Breast epithelium (tissue), 4 donors: ENCODE results near the gene CRIM1. TPM values are rescaled to one million over a fixed set of nuclear protein-coding genes. Genes with fewer than 3 reads are reported as not detected.
A peak's percentile ranks its signal among the peaks of the same experiment; 100 is the strongest.

Source experiments
- DNase-seq, 2 donors: peaks; one replicate each; pipeline ENCODE4 v3.0.0-alpha.2; 2019; ENCODE audit warnings: low spot score in 2 of 2
- H3K27ac ChIP-seq, 2 donors: fragments of 200-600 bp; sonication (generic) in 1 of 2; one replicate each; pipeline ENCODE4 v1.5.1; 2016 to 2019; ENCODE audit warnings: mild to moderate bottlenecking in 1 of 2
- H3K27me3 ChIP-seq, 2 donors: fragments of 200-600 bp; sonication (generic) in 1 of 2; one replicate each; pipeline versions ENCODE4 v1.5.1 to v1.6.0; 2017 to 2019; ENCODE audit warnings: control low read depth in 1 of 2, mild to moderate bottlenecking in 1 of 2
- H3K36me3 ChIP-seq: fragments of 200-600 bp; one replicate; pipeline ENCODE4 v1.5.1; 2019
- H3K4me1 ChIP-seq, 2 donors: fragments of 200-600 bp; sonication (generic); one replicate each; pipeline ENCODE4 v1.5.1; 2016 to 2019; ENCODE audit warnings: control low read depth in 1 of 2
- H3K4me3 ChIP-seq, 3 donors: fragments of 200-600 bp; sonication (generic); 1 replicate in 2 of 3; 2 replicates in 1 of 3; pipeline ENCODE4 v1.5.1; 2016 to 2019; ENCODE audit warnings: mild to moderate bottlenecking in 3 of 3, moderate library complexity in 2 of 3
- H3K9me3 ChIP-seq, 2 donors: fragments of 200-600 bp; sonication (generic) in 1 of 2; one replicate each; pipeline ENCODE4 v1.5.1; 2016 to 2019; ENCODE audit warnings: control low read depth in 1 of 2
- POLR2A ChIP-seq: fragments of 450-650 bp; IDR thresholded peaks from one replicate; pipeline ENCODE4 v1.6.1; 2016; ENCODE audit warnings: antibody characterized with exemption, mild to moderate bottlenecking, moderate library complexity
- POLR2AphosphoS5 ChIP-seq, 3 donors: sonication (generic); formaldehyde crosslinking; IDR thresholded peaks; one replicate each; pipeline ENCODE4 v1.6.1; 2017; ENCODE audit warnings: antibody characterized with exemption in 3 of 3
- intact Hi-C: fragments of 100-400 bp; cut with DNase I; formaldehyde crosslinking; loops from one replicate; pipeline ENCODE4 v1.15.1; 2023; ENCODE audit warnings: low total_unique reads
- total RNA-seq, 3 donors: library from RNA; depleted of rRNA; stranded (reverse); fragments of >200 nt; gene quantifications; one replicate each; pipeline ENCODE4 v1.1.0, GENCODE V29; 2016
- TF ChIP-seq, protein P1 (sequence below), 3 donors: fragments of 450-650 bp; IDR thresholded peaks; one replicate each; pipeline ENCODE4 v1.5.1; 2016 to 2017; ENCODE audit warnings: antibody characterized with exemption in 3 of 3, mild to moderate bottlenecking in 3 of 3, moderate library complexity in 3 of 3

CRIM1 gene
- total RNA-seq, 3 donors from 2014 or later = 166 to 187 (median 178) TPM

DNA sequence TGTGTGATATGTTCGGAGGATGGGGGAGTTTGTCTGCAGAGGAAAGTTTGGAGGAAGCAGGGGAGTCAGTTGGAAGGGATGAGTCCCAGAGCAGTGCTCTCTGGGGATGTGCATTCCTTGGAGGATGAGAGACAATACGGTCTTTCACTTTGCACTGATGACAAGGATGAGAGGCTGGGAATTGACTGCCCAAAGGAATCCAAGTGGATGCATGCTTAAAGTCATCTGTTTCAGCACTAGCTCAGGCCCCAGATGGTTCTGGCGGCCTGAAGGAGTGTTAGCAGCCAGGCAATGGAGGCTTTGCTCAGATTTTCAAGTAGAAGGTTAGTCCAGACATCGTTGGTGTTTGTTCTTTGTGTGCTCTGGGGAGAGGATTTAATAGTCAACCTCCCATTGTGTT is 100.2 kb downstream of the CRIM1 start:
- no peak for TF ChIP-seq POLR2AphosphoS5 (IDR thresholded peaks at IDR 0.05)
- TF ChIP-seq POLR2A = no peak
- no peak for DNase-seq
- Histone ChIP-seq H3K36me3 (no peaks in the 10 kb centered on the region), H3K27ac (peak overlapping the region; percentile 50 to 62), H3K4me3 (no peak overlapping the region), H3K4me1 (no peaks in the 10 kb centered on the region), H3K9me3 (no peaks in the 10 kb centered on the region), H3K27me3 (no peaks in the 10 kb centered on the region)
- intact Hi-C loops = no loop called here

DNA sequence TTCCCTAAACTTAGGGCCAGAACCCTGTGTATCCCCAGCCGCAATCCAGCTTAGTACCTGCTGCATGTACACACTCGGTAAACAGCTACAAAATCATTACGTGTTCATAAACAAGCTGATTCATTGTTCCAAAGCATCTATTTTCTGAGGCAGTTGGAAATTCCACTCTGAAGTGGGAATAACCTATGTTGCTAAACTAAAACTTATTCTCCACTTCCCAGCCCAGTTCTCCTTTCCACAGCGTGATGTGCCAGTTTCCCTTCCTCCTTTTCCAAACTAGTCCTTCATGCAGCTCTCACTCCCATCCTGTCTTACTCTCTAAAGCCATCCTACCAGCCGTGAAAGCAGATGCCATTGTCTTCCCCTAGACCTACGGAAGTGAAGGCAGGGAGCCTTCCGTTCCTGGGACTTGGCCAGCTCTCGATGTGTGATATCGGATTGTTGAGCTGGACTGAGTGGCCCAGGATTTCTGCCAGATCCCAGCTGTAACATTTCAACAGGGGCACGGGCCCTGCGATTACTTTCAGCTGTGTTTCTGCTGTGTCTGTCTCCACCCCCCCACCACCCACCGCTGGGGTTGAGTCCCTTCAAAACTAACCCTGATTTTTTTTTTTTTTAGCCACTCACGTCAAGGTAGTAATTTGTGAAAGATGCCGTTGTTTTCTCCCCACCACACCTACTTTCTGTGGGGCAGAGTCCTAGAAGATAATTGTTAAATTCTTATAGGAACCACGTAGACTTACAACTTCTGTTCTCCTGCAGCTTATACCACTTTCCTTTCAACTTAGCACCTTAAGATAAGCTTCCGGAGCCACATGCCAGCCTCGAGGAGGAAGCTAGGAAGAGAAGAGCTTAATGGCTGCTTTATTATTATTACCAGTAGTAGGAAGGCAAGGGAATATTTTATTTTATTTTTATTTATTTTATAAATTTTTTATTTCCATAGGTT is 100.9 kb downstream of the CRIM1 start:
- H3K4me1 ChIP-seq = peaks cover 0 to 3% of the 10 kb centered on the region in 2 donors
- TF ChIP-seq POLR2AphosphoS5 (IDR thresholded peaks at IDR 0.05) = peak in 1 of 3 donors; percentile 23
- TF ChIP-seq, protein P1, sequence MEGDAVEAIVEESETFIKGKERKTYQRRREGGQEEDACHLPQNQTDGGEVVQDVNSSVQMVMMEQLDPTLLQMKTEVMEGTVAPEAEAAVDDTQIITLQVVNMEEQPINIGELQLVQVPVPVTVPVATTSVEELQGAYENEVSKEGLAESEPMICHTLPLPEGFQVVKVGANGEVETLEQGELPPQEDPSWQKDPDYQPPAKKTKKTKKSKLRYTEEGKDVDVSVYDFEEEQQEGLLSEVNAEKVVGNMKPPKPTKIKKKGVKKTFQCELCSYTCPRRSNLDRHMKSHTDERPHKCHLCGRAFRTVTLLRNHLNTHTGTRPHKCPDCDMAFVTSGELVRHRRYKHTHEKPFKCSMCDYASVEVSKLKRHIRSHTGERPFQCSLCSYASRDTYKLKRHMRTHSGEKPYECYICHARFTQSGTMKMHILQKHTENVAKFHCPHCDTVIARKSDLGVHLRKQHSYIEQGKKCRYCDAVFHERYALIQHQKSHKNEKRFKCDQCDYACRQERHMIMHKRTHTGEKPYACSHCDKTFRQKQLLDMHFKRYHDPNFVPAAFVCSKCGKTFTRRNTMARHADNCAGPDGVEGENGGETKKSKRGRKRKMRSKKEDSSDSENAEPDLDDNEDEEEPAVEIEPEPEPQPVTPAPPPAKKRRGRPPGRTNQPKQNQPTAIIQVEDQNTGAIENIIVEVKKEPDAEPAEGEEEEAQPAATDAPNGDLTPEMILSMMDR (IDR thresholded peaks at IDR 0.05) = no peak
- H3K27ac ChIP-seq = peak overlapping the region; percentile 50 to 62
- H3K4me3 ChIP-seq = peak overlapping the region in 1 of 3 donors; percentile 9
- H3K36me3 ChIP-seq = no peaks in the 10 kb centered on the region
- intact Hi-C loops = no loop called here
- DNase-seq = no peak
- no peaks in the 10 kb centered on the region for H3K9me3 ChIP-seq
- no peaks in the 10 kb centered on the region for H3K27me3 ChIP-seq

DNA sequence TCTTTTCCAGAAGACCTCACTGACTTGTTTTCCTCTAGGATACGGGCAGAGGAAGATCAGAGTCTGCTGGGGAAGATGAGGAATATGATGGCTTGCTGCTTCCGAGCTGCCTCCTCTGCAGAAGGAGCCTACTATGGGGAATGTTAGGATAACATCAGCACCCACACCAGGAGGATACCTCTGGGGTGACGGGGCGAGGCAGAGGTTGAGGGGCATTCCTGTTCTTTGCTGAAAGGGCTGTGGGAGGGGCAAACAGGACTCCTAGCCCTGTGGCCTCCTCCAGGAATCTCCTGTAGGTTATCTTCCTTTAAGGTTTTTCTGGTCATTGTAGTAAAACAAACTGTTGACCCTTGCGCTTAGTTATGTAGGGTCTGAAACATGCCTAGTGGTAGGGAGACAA is 102.5 kb downstream of the CRIM1 start:
- no peak for DNase-seq

DNA sequence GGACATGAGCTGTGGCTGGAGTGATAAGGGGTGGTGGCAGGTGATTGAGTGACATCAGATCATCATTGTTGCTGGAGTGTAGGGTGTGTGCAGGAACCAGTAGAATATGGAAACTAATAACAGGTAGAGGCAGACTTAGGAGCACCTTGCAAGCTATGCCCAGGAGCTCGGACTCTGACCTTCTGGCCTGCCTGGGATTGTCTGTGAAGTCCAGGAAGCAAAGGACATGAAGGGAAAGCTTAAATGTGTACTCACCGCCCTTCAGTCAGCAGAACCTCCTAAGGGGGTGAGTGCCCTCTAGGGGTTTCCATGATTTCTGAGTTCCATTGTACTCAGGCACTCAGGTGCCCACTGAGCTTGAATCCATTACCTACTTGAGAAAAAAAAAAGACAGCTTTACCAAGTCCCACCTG is 104.2 kb downstream of the CRIM1 start:
- H3K4me3 ChIP-seq = no peak overlapping the region
- no peak for TF ChIP-seq POLR2AphosphoS5 (IDR thresholded peaks at IDR 0.05)
- TF ChIP-seq POLR2A = no peak
- TF ChIP-seq, protein P1 (IDR thresholded peaks at IDR 0.05) = no peak
- intact Hi-C loops = no loop called here
- no peaks in the 10 kb centered on the region for H3K27me3 ChIP-seq
- H3K9me3 ChIP-seq = no peaks in the 10 kb centered on the region
- DNase-seq = no peak
- H3K27ac ChIP-seq = peak overlapping the region; percentile 46 to 80
- H3K36me3 ChIP-seq = no peaks in the 10 kb centered on the region
- H3K4me1 ChIP-seq = peaks cover 0 to 3% of the 10 kb centered on the region in 2 donors

More for the DNA sequence above, 102.5 kb downstream of the CRIM1 start:
- Histone ChIP-seq H3K27me3 (no peaks in the 10 kb centered on the region), H3K4me1 (peaks cover 0 to 3% of the 10 kb centered on the region in 2 donors), H3K4me3 (no peak overlapping the region), H3K27ac (peak overlapping the region in 1 of 2 donors; percentile 38), H3K9me3 (no peaks in the 10 kb centered on the region), H3K36me3 (no peaks in the 10 kb centered on the region)
- TF ChIP-seq POLR2A = no peak
- TF ChIP-seq, protein P1 (IDR thresholded peaks at IDR 0.05) = no peak
- no peak for TF ChIP-seq POLR2AphosphoS5 (IDR thresholded peaks at IDR 0.05)
- intact Hi-C loops = no loop called here

DNA sequence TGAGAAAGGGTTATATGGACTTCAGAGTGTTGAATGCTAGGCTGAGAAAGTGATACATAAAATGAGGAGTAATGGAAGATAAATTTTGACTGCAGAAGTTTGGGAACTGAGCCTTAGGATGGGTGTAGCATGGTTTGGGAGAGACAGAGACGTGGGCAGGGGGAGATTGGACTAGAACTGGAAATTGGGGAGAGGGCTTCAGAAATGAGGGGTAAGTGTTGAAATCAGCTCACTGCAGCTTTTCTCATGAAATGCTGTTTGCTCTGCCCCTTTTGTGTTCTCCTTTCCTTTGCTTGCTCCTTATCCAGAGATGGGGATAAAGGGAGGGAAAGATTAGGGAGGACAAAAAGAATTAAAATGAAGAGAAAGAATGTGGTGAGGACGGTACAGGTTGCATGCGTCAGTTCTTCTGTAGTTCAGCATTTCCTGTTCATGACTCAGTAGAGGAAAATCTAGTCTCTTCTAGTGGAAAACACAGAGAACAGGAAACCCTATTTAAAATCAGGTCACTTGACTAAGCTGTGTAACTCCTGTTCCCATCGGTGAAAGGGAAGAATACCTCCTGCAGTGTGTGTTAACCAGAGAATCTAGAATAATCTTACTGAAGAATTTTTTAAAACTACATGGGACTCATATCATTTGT is 105.6 kb downstream of the CRIM1 start:
- Histone ChIP-seq H3K4me3 (no peak overlapping the region), H3K27me3 (no peaks in the 10 kb centered on the region), H3K27ac (peak overlapping the region; percentile 80 to 81), H3K36me3 (peaks cover 1% of the 10 kb centered on the region), H3K4me1 (peaks cover 0 to 3% of the 10 kb centered on the region in 2 donors), H3K9me3 (no peaks in the 10 kb centered on the region)
- DNase-seq = no peak
- intact Hi-C loops = no loop called here
- TF ChIP-seq, protein P1 (IDR thresholded peaks at IDR 0.05) = no peak
- no peak for TF ChIP-seq POLR2AphosphoS5 (IDR thresholded peaks at IDR 0.05)
- TF ChIP-seq POLR2A = no peak
